OCI-LY1 (cell line): ENCODE measurements around the gene PKN2.

Source experiments
- EZH2 ChIP-seq: fragments of 200-600 bp; sonication (generic), shearing (Covaris generic); IDR thresholded peaks from 2 replicates; pipeline ENCODE4 v1.8.0; 2017; ENCODE audit warnings: borderline replicate concordance, mixed run types, mild to moderate bottlenecking, antibody characterized with exemption, low read length, moderate library complexity, mixed read lengths
- TF ChIP-seq, protein P1 (sequence below): fragments of 200-600 bp; sonication (generic), shearing (Covaris generic); IDR thresholded peaks from 2 replicates; pipeline ENCODE4 v1.5.1; 2017; ENCODE audit warnings: mild to moderate bottlenecking, antibody characterized with exemption, low read length, moderate library complexity, mixed read lengths

DNA sequence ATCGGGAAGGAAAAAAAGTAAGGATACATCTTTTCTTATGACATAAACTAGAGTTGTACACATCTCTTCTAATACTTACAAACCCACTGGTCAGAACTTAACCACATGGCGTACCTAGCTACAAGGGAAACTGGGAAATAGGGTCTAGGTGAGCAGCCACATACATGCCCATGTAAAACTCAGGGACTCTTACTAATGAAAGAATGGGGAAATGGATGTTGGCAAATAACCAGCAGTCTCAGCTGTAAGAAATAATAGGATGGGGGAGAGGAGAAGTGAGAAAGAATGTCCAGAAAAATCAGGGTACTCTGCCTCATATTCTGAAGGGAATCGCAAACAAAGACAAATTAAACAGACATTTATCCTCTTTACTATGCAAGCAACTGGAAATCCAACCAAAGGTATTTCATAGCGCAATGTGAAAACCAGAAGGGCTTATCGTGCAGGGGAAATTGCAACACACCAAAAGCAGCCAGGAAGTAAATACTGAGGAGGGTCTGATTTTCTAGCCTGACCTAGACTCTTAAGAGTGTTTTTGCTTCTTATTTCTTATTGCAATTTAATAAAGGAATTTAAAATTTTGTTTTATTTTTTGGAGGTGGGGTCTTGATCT lies 189.8 kb downstream of the PKN2 start:
- TF ChIP-seq, protein P1, sequence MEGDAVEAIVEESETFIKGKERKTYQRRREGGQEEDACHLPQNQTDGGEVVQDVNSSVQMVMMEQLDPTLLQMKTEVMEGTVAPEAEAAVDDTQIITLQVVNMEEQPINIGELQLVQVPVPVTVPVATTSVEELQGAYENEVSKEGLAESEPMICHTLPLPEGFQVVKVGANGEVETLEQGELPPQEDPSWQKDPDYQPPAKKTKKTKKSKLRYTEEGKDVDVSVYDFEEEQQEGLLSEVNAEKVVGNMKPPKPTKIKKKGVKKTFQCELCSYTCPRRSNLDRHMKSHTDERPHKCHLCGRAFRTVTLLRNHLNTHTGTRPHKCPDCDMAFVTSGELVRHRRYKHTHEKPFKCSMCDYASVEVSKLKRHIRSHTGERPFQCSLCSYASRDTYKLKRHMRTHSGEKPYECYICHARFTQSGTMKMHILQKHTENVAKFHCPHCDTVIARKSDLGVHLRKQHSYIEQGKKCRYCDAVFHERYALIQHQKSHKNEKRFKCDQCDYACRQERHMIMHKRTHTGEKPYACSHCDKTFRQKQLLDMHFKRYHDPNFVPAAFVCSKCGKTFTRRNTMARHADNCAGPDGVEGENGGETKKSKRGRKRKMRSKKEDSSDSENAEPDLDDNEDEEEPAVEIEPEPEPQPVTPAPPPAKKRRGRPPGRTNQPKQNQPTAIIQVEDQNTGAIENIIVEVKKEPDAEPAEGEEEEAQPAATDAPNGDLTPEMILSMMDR: no peak
- TF ChIP-seq EZH2: no peak
